Astrocyte of the cerebellum (primary cell): ENCODE data around the gene OSR1.

Experiments
- DNase-seq: peaks from one replicate; pipeline ENCODE4 v3.0.0-alpha.2; 2011; ENCODE audit warnings: low read depth
- H3K4me3 ChIP-seq: 2 replicates; pipeline ENCODE4 v1.5.1; 2011; ENCODE audit warnings: mild to moderate bottlenecking, low read depth, low read length, moderate library complexity
- CTCF ChIP-seq: IDR thresholded peaks from 2 replicates; pipeline ENCODE4 v1.5.1; 2012; ENCODE audit warnings: low read length, low read depth, moderate library complexity, mild to moderate bottlenecking; ENCODE audit errors: missing control alignments
- in situ Hi-C: cut with HindIII; loops from 2 replicates; pipeline ENCODE4 v1.10.0; 2017; ENCODE audit warnings: low sequenced_read_pairs

OSR1 gene

DNA sequence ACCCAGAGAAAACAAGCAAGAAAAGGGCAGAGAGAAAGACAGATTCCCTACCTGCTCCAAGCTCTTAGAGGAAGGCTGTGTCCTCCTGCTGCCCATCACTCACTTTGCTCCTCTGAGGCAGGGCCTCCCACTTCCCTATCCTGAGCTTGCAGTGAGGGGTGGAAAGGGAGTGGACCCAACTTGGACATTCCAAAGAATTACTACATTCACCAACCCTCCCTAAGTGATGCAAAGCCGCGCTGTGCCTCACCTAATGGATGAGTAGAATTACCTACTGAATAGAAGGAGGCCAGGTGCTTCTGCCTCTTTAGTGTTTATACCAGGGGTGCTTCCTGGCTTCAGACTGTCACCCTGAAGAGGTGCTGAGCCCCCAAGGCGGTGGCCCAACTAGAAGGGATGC, 5.6 kb upstream of the OSR1 start:
- no peak for DNase-seq
- TF ChIP-seq CTCF: no peak
- in situ Hi-C loops: loop anchor here (5.0 to 25.0 kb wide), 4 partner anchors 298 to 847 kb away; no protein-coding TSS in a partner anchor
- H3K4me3 ChIP-seq: no peak overlapping the region

GRCh38 chr2:19363474-19363778, 5.0 kb upstream of the OSR1 start:
- DNase-seq: no peak
- H3K4me3 ChIP-seq: peak overlapping the region; percentile 58
- in situ Hi-C loops: loop anchor here (5.0 to 25.0 kb wide), 4 partner anchors 299 to 846 kb away; no protein-coding TSS in a partner anchor
- no peak for TF ChIP-seq CTCF

DNA sequence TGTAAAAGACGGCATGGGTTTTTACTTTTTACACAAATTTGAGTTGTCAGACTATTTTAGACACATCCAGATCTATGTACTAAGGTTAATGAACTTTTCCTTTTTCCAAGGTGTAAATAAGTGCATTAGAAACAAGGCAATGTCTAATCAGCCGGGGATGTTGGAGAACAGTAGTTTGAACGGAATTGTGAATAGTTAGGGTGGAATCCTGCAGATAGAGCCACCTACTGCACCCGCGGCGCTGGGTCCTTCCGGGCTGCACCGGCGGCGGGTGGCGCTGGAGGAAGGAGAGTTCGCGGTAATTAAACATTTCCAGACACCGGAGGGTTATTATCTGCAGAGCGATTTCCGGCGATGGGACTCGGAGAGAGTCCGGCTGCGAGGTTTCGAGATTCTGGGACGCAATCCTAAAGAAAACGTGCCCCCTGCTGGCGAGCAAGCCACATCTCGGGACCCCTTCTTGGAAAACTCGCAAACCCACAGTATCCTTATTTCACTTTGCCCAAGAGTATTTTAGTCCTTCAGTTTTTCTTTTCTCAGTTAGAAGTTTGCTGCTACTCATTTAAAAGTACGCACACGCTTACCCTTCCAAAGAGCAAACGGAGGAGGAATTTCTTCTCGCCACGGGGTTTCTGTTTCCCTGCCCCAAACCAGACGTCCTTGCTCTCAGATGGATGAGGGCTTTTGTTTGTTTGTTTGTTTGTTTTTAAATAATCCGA, 4.5 kb upstream of the OSR1 start:
- TF ChIP-seq CTCF: peak; percentile 74
- in situ Hi-C loops: loop anchor here (5.0 to 25.0 kb wide), 4 partner anchors 299 to 846 kb away; no protein-coding TSS in a partner anchor
- DNase-seq: peak; percentile 76
- H3K4me3 ChIP-seq: peak overlapping the region; percentile 58

GRCh38 chr2:19362094-19362754, 3.8 kb upstream of the OSR1 start:
- H3K4me3 ChIP-seq: peak overlapping the region; percentile 58
- in situ Hi-C loops: loop anchor here (5.0 to 25.0 kb wide), 4 partner anchors 300 to 845 kb away; no protein-coding TSS in a partner anchor
- DNase-seq: no peak
- no peak for TF ChIP-seq CTCF

DNA sequence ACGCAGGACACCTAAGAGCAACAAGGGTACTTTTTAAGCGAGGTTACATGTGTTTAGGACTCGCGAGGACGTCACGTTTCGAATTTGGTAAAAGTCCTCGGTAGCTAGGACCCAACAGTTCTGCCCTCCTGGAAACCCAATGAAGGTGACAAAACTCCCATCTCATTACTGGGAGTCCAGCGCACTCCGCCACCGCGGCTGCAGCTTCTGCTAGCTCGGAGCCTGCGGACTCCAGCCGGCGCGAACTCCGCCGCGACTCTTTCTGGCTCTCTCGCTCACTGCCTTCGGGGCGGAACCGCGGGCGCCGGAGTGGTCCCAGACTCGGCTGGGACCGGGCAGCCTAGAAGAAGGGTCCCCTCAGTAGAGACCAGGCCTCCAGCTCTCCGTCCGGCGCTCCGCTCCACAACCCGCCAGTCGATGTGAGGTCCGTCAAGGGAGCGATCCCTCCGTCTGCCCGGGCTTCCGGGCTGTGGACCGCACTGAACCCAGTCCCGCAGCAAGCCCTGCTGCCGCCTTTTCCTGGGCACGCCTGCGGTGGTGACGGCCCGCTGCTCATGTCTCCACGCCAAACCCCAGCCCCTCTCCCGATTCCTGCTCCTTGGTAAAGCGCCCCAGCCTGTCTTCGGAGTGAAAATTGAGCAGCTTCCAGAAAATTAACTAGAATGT, 3.0 kb upstream of the OSR1 start:
- TF ChIP-seq CTCF: no peak
- DNase-seq: no peak
- in situ Hi-C loops: loop anchor here (5.0 to 25.0 kb wide), 4 partner anchors 301 to 844 kb away; no protein-coding TSS in a partner anchor
- H3K4me3 ChIP-seq: peak overlapping the region; percentile 58

GRCh38 chr2:19360966-19361321, 2.5 kb upstream of the OSR1 start:
- H3K4me3 ChIP-seq: no peak overlapping the region
- in situ Hi-C loops: loop anchor here (5.0 to 25.0 kb wide), 4 partner anchors 301 to 844 kb away; no protein-coding TSS in a partner anchor
- TF ChIP-seq CTCF: no peak
- no peak for DNase-seq
